ENCODE results near the gene CNTN5. TPM values are rescaled to one million over a fixed set of nuclear protein-coding genes. Genes with fewer than 3 reads are reported as not detected.

Gene CNTN5
- total RNA-seq, 2 experiments from 2014 or later: not detected

DNA sequence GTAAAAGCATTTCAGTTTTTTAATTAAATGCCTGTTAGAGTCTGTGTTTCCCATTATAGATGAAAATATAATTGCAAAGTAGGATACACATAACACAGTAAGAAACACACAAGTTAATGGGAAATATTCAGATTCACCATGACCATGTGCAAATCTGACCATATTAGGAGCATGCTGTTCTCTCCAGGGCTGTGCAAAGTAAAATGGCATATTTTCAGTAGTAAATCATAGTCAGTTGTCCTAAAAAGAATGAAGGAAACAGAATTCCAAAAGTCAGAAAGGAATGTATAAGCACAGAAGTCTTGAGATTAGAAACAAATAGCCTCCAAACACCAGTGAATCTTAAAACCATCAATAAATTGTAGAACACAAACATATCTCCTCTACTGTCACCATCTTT lies 44.4 kb downstream of the CNTN5 start:
- H3K4me1 ChIP-seq (ENCODE audit: insufficient read depth, low read length): no peaks in the 10 kb centered on the region
- H3K36me3 ChIP-seq (ENCODE audit: insufficient read depth, low read length): no peaks in the 10 kb centered on the region
- no peak overlapping the region for H3K4me3 Mint-ChIP-seq
- intact Hi-C loops (cut with DNase I, micrococcal nuclease): no loop called here
- no peak for DNase-seq
- no peaks in the 10 kb centered on the region for H3K27me3 ChIP-seq (ENCODE audit: control insufficient read depth in 1 of 2, insufficient read depth in 2 of 2, low read length in 2 of 2)
- H3K4me3 ChIP-seq (ENCODE audit: low read length): no peak overlapping the region
- H3K27me3 Mint-ChIP-seq: no peaks in the 10 kb centered on the region
- no peaks in the 10 kb centered on the region for H3K36me3 Mint-ChIP-seq (ENCODE audit: low read depth)
- no peaks in the 10 kb centered on the region for H3K4me1 Mint-ChIP-seq (ENCODE audit: low read depth)
- POLR2A ChIA-PET: no interaction called here
- no peaks in the 10 kb centered on the region for H3K9me3 Mint-ChIP-seq
- peaks cover 0 to 3% of the 10 kb centered on the region in 2 experiments for H3K9me3 ChIP-seq (ENCODE audit: control insufficient read depth in 1 of 2, insufficient read depth in 1 of 2, low read length in 2 of 2)
- no peak for ATAC-seq (ENCODE audit: poor library complexity)
- no peak overlapping the region for H3K27ac ChIP-seq (ENCODE audit: low read depth in 1 of 2, low read length in 2 of 2)
- TF ChIP-seq CTCF (IDR thresholded peaks at IDR 0.05): no peak
- CTCF ChIA-PET: no interaction called here
- no peak overlapping the region for H3K27ac Mint-ChIP-seq

GRCh38 chr11:99066618-99067317 lies 46.0 kb downstream of the CNTN5 start:
- no peaks in the 10 kb centered on the region for H3K9me3 ChIP-seq (ENCODE audit: control insufficient read depth in 1 of 2, insufficient read depth in 1 of 2, low read length in 2 of 2)
- Mint-ChIP-seq H3K9me3 (no peaks in the 10 kb centered on the region), H3K4me3 (no peak overlapping the region), H3K4me1 (ENCODE audit: low read depth) (no peaks in the 10 kb centered on the region), H3K36me3 (ENCODE audit: low read depth) (no peaks in the 10 kb centered on the region), H3K27me3 (no peaks in the 10 kb centered on the region), H3K27ac (no peak overlapping the region)
- ChIA-PET CTCF (no interaction called here), POLR2A (no interaction called here)
- no peak overlapping the region for H3K27ac ChIP-seq (ENCODE audit: low read depth in 1 of 2, low read length in 2 of 2)
- no peak for TF ChIP-seq CTCF (IDR thresholded peaks at IDR 0.05)
- no peaks in the 10 kb centered on the region for H3K27me3 ChIP-seq (ENCODE audit: control insufficient read depth in 1 of 2, insufficient read depth in 2 of 2, low read length in 2 of 2)
- no peaks in the 10 kb centered on the region for H3K4me1 ChIP-seq (ENCODE audit: insufficient read depth, low read length)
- intact Hi-C loops (cut with DNase I, micrococcal nuclease): no loop called here
- no peaks in the 10 kb centered on the region for H3K36me3 ChIP-seq (ENCODE audit: insufficient read depth, low read length)
- ATAC-seq (ENCODE audit: poor library complexity): no peak
- no peak for DNase-seq
- H3K4me3 ChIP-seq (ENCODE audit: low read length): no peak overlapping the region

DNA sequence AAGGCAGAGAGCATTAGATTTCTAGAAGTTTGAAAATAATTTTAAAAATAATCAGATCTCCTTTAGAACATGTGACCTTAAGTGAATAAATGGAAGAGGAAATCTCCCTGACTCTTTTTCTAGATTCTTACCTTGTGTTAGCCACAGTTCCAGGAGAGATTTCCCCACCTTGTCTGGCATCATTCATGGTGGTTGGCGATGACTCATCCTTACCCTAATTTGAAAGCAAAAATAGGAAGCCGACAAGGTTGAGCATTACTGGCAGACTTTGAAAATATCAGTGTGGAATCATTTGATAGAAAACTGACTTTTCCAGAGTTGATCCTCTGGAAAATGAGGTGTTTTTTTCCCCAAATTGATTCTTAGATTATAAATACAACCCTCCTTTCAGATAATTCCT lies 48.1 kb downstream of the CNTN5 start:
- H3K4me3 Mint-ChIP-seq: no peak overlapping the region
- POLR2A ChIA-PET: no interaction called here
- ATAC-seq (ENCODE audit: poor library complexity) (no peak), DNase-seq (no peak)
- H3K4me3 ChIP-seq (ENCODE audit: low read length): no peak overlapping the region
- intact Hi-C loops (cut with DNase I, micrococcal nuclease): no loop called here
- H3K4me1 ChIP-seq (ENCODE audit: insufficient read depth, low read length): no peaks in the 10 kb centered on the region
- no peaks in the 10 kb centered on the region for H3K27me3 Mint-ChIP-seq
- no peaks in the 10 kb centered on the region for H3K4me1 Mint-ChIP-seq (ENCODE audit: low read depth)
- no peaks in the 10 kb centered on the region for H3K9me3 ChIP-seq (ENCODE audit: control insufficient read depth in 1 of 2, insufficient read depth in 1 of 2, low read length in 2 of 2)
- no peak for TF ChIP-seq CTCF (IDR thresholded peaks at IDR 0.05)
- H3K27me3 ChIP-seq (ENCODE audit: control insufficient read depth in 1 of 2, insufficient read depth in 2 of 2, low read length in 2 of 2): no peaks in the 10 kb centered on the region
- no peaks in the 10 kb centered on the region for H3K36me3 Mint-ChIP-seq (ENCODE audit: low read depth)
- CTCF ChIA-PET: no interaction called here
- H3K27ac Mint-ChIP-seq: no peak overlapping the region
- H3K27ac ChIP-seq (ENCODE audit: low read depth in 1 of 2, low read length in 2 of 2): no peak overlapping the region
- no peaks in the 10 kb centered on the region for H3K9me3 Mint-ChIP-seq
- H3K36me3 ChIP-seq (ENCODE audit: insufficient read depth, low read length): no peaks in the 10 kb centered on the region

Measured in CD4-positive, alpha-beta T cell (primary cell).